GM18520 (cell line): ENCODE data around the gene NYAP2.

Experiments
- ATAC-seq: cut with Tn5 transposase; IDR thresholded peaks from one replicate; pipeline ENCODE4 v1.9.1; 2021; ENCODE audit not compliant: unreplicated experiment

NYAP2 gene

GRCh38 chr2:225693259-225693658, 293.7 kb downstream of the NYAP2 start:
- no peak for ATAC-seq

GRCh38 chr2:225694664-225695063, 295.2 kb downstream of the NYAP2 start:
- ATAC-seq: no peak

GRCh38 chr2:225697936-225698335, 298.4 kb downstream of the NYAP2 start:
- no peak for ATAC-seq
